ENCODE data around the gene FANCI.

FANCI gene

DNA sequence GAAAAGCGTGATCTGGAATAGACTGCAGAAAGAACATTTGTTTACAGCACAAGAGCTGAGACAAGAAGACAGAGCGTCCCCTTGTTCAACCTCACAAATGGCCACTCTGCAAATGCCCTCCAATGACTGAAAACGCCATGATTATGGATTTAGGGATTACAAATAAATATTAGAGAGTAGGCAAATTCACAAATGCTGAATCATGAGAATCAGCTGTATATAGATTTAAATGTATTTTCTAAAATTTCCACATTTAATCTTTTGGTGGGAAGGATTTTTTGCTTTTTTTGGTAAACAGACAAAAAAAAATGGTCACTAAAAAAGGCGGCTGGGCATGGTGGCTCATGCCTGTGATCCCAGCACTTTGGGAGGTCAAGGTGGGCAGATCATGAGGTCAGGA, 101.5 kb downstream of the FANCI start:
- no peak overlapping the region for H3K4me3 ChIP-seq (ENCODE audit: low read depth, low read length)
- TF ChIP-seq, protein P1, sequence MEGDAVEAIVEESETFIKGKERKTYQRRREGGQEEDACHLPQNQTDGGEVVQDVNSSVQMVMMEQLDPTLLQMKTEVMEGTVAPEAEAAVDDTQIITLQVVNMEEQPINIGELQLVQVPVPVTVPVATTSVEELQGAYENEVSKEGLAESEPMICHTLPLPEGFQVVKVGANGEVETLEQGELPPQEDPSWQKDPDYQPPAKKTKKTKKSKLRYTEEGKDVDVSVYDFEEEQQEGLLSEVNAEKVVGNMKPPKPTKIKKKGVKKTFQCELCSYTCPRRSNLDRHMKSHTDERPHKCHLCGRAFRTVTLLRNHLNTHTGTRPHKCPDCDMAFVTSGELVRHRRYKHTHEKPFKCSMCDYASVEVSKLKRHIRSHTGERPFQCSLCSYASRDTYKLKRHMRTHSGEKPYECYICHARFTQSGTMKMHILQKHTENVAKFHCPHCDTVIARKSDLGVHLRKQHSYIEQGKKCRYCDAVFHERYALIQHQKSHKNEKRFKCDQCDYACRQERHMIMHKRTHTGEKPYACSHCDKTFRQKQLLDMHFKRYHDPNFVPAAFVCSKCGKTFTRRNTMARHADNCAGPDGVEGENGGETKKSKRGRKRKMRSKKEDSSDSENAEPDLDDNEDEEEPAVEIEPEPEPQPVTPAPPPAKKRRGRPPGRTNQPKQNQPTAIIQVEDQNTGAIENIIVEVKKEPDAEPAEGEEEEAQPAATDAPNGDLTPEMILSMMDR (IDR thresholded peaks at IDR 0.05; ENCODE audit: insufficient read depth, low read depth, low read length, missing control alignments), result no peak
- no peak for DNase-seq (ENCODE audit: low read depth)

DNA sequence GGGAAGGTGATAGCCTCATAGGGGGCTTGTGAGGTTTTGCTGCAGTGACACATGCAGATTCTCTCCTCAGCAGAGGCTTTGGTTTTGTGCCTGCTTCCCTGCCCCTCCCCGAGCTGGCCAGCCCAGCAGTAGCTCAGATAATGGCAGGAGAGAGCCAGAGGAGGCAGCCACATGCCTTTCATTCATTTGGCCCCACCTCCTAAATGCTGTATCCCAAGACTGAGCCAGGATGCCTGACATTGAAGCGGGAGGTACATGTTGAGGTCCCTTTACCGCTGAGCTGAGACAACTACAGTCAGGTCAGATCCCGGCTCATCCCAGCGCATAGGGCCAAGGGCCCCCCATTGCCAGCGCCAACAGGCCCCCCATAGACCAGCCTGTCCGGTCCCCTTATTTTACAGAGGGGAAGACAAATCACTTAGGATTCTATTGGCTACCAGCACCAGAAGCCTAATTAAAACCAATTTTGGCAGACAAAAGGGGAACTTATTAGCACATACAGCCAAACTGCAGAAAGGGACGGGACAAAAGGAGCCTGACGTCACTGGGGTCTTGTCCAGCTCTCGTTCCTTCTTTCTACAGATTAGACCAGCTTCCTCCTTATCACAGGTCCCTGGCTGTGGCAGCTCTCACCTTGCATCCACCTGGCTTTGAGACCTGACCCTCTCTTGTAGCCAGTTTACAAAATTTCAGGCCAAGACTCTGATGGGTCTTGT, 102.9 kb downstream of the FANCI start:
- no peak overlapping the region for H3K4me3 ChIP-seq (ENCODE audit: low read depth, low read length)
- TF ChIP-seq, protein P1 (IDR thresholded peaks at IDR 0.05; ENCODE audit: insufficient read depth, low read depth, low read length, missing control alignments), result no peak
- no peak for DNase-seq (ENCODE audit: low read depth)

DNA sequence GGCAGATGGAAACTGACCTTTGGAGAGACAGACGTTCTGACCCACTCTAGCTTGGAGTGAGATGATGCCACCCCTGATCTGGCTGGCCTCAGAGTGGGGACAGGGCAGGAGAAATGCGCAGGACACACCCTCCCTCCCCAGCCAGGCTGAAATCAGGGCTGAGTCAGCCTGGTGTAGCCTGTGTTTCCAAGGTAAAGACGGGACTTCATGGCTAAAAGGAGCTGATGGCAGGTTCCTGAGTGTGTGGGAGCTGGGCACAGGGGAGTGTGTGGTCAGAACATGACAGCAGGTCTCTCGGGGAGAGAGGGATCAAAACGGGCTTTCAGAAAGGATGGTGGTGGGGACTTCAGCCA, 105.4 kb downstream of the FANCI start:
- TF ChIP-seq, protein P1 (IDR thresholded peaks at IDR 0.05; ENCODE audit: insufficient read depth, low read depth, low read length, missing control alignments), result no peak
- DNase-seq (ENCODE audit: low read depth), result no peak
- no peak overlapping the region for H3K4me3 ChIP-seq (ENCODE audit: low read depth, low read length)

DNA sequence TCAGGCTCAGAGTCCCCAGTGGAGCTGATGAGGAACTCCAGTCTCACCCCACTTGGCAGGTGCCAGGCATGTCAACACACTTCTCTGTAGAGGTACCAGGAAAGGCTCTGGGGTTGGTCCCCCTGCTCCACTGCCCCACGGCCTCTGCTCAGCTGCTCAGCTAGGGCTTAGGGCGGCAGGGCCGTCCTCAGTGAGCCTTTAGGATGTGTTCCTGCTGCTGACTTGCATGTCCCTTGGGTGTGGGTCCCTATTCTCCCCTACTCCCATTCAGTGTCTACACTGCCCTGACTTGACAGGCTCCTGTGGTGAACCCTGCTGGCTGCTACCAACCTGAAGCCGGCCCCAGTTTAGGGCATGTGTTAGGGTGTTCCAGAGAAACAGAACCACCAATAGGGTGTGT, 108.7 kb downstream of the FANCI start:
- H3K4me3 ChIP-seq (ENCODE audit: low read depth, low read length), result no peak overlapping the region
- no peak for DNase-seq (ENCODE audit: low read depth)
- TF ChIP-seq, protein P1 (IDR thresholded peaks at IDR 0.05; ENCODE audit: insufficient read depth, low read depth, low read length, missing control alignments), result no peak

DNA sequence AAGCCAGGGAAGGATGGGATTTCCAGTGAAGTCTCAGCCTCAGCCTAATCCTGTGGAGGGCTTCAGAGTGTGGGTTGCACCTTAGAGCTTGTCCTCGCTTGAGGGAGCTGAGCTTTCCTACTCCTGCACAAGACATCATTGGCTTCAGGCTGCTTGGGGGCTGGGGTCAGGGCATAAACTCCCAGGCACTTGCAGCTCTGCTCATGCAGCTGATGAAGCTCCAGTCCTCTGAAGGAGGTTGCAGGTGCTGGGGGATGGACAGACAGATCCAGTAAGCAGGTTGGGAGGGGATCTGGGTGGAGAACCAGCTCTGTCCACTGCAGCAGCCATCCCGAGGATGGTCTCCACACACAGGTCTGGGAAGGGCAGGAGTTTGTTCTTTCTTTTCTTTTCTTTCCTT, 110.2 kb downstream of the FANCI start:
- TF ChIP-seq, protein P1 (IDR thresholded peaks at IDR 0.05; ENCODE audit: insufficient read depth, low read depth, low read length, missing control alignments), result no peak
- H3K4me3 ChIP-seq (ENCODE audit: low read depth, low read length), result no peak overlapping the region
- DNase-seq (ENCODE audit: low read depth), result no peak

DNA sequence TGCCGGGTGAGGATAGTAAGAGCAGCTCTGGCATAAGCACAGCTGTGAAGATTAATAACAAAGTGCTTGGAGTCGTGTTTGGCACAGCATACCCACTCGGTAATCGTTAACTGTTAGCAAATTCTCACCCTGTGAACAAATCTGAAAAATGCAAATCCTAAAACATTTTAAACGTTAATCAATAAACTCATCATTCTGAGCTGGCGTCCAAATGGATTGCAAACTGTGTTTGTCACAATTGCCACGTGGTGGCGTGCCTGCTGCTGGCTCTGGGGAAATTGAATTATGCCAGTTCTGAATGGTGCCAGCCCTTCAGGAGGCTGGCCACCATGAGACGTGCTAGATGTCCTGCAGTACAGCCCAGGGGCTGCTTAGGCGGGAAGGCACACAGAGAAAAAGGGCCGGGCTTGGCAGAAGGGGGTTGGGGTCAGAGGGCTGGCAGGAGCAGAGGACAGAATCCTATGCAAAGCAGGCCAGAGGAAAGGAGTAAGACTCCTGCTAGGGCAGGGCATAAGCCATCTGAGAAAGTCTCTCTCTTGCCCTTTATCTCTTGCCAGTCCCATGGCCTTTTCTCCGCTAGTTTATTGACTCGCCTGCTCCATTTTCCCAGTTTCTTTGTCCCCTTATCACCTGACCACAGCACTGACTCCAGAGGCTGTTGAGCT, 113.0 kb downstream of the FANCI start:
- TF ChIP-seq, protein P1 (IDR thresholded peaks at IDR 0.05; ENCODE audit: insufficient read depth, low read depth, low read length, missing control alignments), result peak; percentile 40
- DNase-seq (ENCODE audit: low read depth), result no peak

DNA sequence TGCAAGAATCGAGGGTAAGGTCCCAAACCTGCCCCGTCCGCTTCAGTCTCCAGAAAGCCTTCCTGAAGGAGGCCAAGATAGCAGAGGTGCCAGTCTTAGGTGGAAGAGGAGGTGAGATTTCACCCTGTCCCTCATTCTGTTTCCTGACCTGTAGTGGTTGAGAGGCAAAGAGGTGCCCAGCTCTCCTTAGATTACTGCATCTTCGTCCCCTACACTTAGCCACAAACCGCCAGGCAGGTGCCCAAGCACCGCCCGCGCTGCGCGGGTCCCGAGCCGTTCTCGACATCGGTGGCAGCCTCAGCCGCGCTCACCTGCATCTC, 114.6 kb downstream of the FANCI start:
- TF ChIP-seq, protein P1 (IDR thresholded peaks at IDR 0.05; ENCODE audit: insufficient read depth, low read depth, low read length, missing control alignments), result no peak
- H3K4me3 ChIP-seq (ENCODE audit: low read depth, low read length), result no peak overlapping the region; the same call in 1 of the 2 replicates
- DNase-seq (ENCODE audit: low read depth), result no peak

More for the DNA sequence above, 113.0 kb downstream of the FANCI start:
- no peak overlapping the region for H3K4me3 ChIP-seq (ENCODE audit: low read depth, low read length)
